Stimulated activated naive CD4-positive, alpha-beta T cell treated with Interleukin-2 at 50 U/mL for 16 hours (primary cell): Measurements from ENCODE around the gene RSL24D1.
"Not testable (repeated sequence)": the region's sequence is repeated elsewhere in the genome, so short reads cannot be mapped to it uniquely, and the experiment has no call there.

ENCODE experiments used
- DNase-seq: peaks from one replicate; lab custom pipeline; 2025; lab: John Stamatoyannopoulos, UW

Gene RSL24D1

GRCh38 chr15:55204464-55204863 is 7.7 kb upstream of the RSL24D1 start:
- DNase-seq: no peak

- DNase-seq: no peak
Measured at GRCh38 chr15:55202206-55202605, 5.5 kb upstream of the RSL24D1 start.

GRCh38 chr15:55198706-55199105 is 2.0 kb upstream of the RSL24D1 start:
- no peak for DNase-seq

GRCh38 chr15:55197719-55198118 is 978 bp upstream of the RSL24D1 start:
- DNase-seq: no peak

GRCh38 chr15:55197362-55197705 is 593 bp upstream of the RSL24D1 start:
- DNase-seq: no peak

GRCh38 chr15:55195996-55196395 is 745 bp downstream of the RSL24D1 start:
- no peak for DNase-seq

GRCh38 chr15:55194256-55194655 is 2.5 kb downstream of the RSL24D1 start:
- DNase-seq: no peak

- no peak for DNase-seq
Measured at GRCh38 chr15:55186331-55186730, 10.4 kb downstream of the RSL24D1 start.

GRCh38 chr15:55183679-55184078 is 13.1 kb downstream of the RSL24D1 start:
- no peak for DNase-seq

- DNase-seq: no peak
Measured at GRCh38 chr15:55179141-55179540, 17.6 kb downstream of the RSL24D1 start.

GRCh38 chr15:55170361-55170760 is 26.4 kb downstream of the RSL24D1 start:
- DNase-seq: no peak

- peak; percentile 30 for DNase-seq
Measured at GRCh38 chr15:55168350-55168974, 28.3 kb downstream of the RSL24D1 start.

GRCh38 chr15:55164284-55164683 is 32.5 kb downstream of the RSL24D1 start:
- DNase-seq: no peak

- DNase-seq: no peak
Measured at GRCh38 chr15:55151631-55152030, 45.1 kb downstream of the RSL24D1 start.

- DNase-seq: not testable (repeated sequence)
Measured at GRCh38 chr15:55143132-55143531, 53.6 kb downstream of the RSL24D1 start.

- DNase-seq: no peak
Measured at GRCh38 chr15:55133972-55134371, 62.8 kb downstream of the RSL24D1 start.

GRCh38 chr15:55132672-55133071 is 64.1 kb downstream of the RSL24D1 start:
- DNase-seq: no peak
